Activated T-cell treated with anti-CD3 and anti-CD28 coated beads, Interleukin-2, amount 50 U/mL, for 72 hours (primary cell): ENCODE data around the gene MPG. TPM values are rescaled to one million over a fixed set of nuclear protein-coding genes. Genes with fewer than 3 reads are reported as not detected.

Source experiments
- ATAC-seq, 2 donors: fragments of 150-1000 bp; cut with Tn5 transposase; replicated peaks in 1 of 2; 2 replicates each; pipeline ENCODE4 v1.10.0; 2021; ENCODE audit warnings: moderate library complexity in 2 of 2, mild to moderate bottlenecking in 1 of 2
- DNase-seq, 2 donors: peaks; one replicate each; pipeline ENCODE4 v3.0.0; 2021 to 2022; ENCODE audit warnings: mixed read lengths in 1 of 2
- H3K27ac Mint-ChIP-seq: one replicate; pipeline ENCODE4 v1.8.0; 2022; ENCODE audit warnings: mild to moderate bottlenecking, moderate library complexity, mixed read lengths
- H3K27me3 Mint-ChIP-seq: one replicate; pipeline ENCODE4 v1.8.0; 2022; ENCODE audit warnings: low read depth, mixed read lengths
- H3K36me3 Mint-ChIP-seq, 2 donors: one replicate each; pipeline ENCODE4 v1.8.0; 2022; ENCODE audit warnings: mixed read lengths in 2 of 2, mild to moderate bottlenecking in 1 of 2; ENCODE audit not compliant: insufficient read depth in 2 of 2
- H3K4me1 Mint-ChIP-seq: one replicate; pipeline ENCODE4 v1.8.0; 2022; ENCODE audit warnings: low read depth, mixed read lengths
- H3K4me3 Mint-ChIP-seq, 2 donors: one replicate each; pipeline ENCODE4 v1.8.0; 2022; ENCODE audit warnings: mild to moderate bottlenecking in 2 of 2, mixed read lengths in 2 of 2, moderate library complexity in 2 of 2
- H3K9me3 Mint-ChIP-seq, 2 donors: one replicate each; pipeline ENCODE4 v1.8.0; 2022; ENCODE audit warnings: mixed read lengths in 2 of 2
- total RNA-seq, 2 donors: library from RNA; stranded (reverse); gene quantifications; one replicate each; pipeline ENCODE4 v1.2.3, GENCODE V29; 2022

MPG gene
- total RNA-seq, 2 donors from 2014 or later = 49.6 to 50.5 TPM

GRCh38 chr16:104928-105327 lies 26.9 kb downstream of the MPG start:
- DNase-seq = no peak
- Mint-ChIP-seq H3K4me3 (no peak overlapping the region), H3K27ac (no peak overlapping the region), H3K36me3 (peaks cover 0 to 3% of the 10 kb centered on the region in 2 donors), H3K27me3 (no peaks in the 10 kb centered on the region), H3K4me1 (no peaks in the 10 kb centered on the region), H3K9me3 (no peaks in the 10 kb centered on the region)
- ATAC-seq = no peak

- Mint-ChIP-seq H3K36me3 (peaks cover 0 to 3% of the 10 kb centered on the region in 2 donors), H3K9me3 (no peaks in the 10 kb centered on the region), H3K27ac (no peak overlapping the region), H3K27me3 (no peaks in the 10 kb centered on the region), H3K4me3 (no peak overlapping the region), H3K4me1 (no peaks in the 10 kb centered on the region)
- ATAC-seq = no peak
- no peak for DNase-seq
Observed at GRCh38 chr16:105521-105920, 27.5 kb downstream of the MPG start.

- DNase-seq = peak; percentile 58 to 64
- Mint-ChIP-seq H3K4me1 (no peaks in the 10 kb centered on the region), H3K27ac (no peak overlapping the region), H3K27me3 (no peaks in the 10 kb centered on the region), H3K9me3 (no peaks in the 10 kb centered on the region), H3K36me3 (peaks cover 0 to 3% of the 10 kb centered on the region in 2 donors), H3K4me3 (no peak overlapping the region)
- ATAC-seq = peak; percentile 64 to 69
Observed at GRCh38 chr16:106623-107324, 28.7 kb downstream of the MPG start.

- Mint-ChIP-seq H3K9me3 (no peaks in the 10 kb centered on the region), H3K4me1 (peaks cover 8% of the 10 kb centered on the region), H3K27me3 (no peaks in the 10 kb centered on the region), H3K36me3 (peaks cover 1 to 7% of the 10 kb centered on the region in 2 donors), H3K4me3 (no peak overlapping the region), H3K27ac (no peak overlapping the region)
- ATAC-seq (no peak), DNase-seq (no peak)
Observed at GRCh38 chr16:112153-112840, 34.3 kb downstream of the MPG start.

- H3K4me3 Mint-ChIP-seq = no peak overlapping the region
- H3K36me3 Mint-ChIP-seq = peaks cover 1 to 7% of the 10 kb centered on the region in 2 donors
- H3K27ac Mint-ChIP-seq = no peak overlapping the region
- H3K27me3 Mint-ChIP-seq = no peaks in the 10 kb centered on the region
- H3K9me3 Mint-ChIP-seq = no peaks in the 10 kb centered on the region
- peaks cover 8% of the 10 kb centered on the region for H3K4me1 Mint-ChIP-seq
- ATAC-seq (no peak), DNase-seq (no peak)
Observed at GRCh38 chr16:114327-114726, 36.3 kb downstream of the MPG start.

- Mint-ChIP-seq H3K36me3 (peaks cover 1 to 7% of the 10 kb centered on the region in 2 donors), H3K27ac (no peak overlapping the region), H3K9me3 (no peaks in the 10 kb centered on the region), H3K27me3 (no peaks in the 10 kb centered on the region), H3K4me3 (no peak overlapping the region), H3K4me1 (peaks cover 8% of the 10 kb centered on the region)
- ATAC-seq (no peak), DNase-seq (no peak)
Observed at GRCh38 chr16:116015-116414, 38.0 kb downstream of the MPG start.

- H3K36me3 Mint-ChIP-seq = peaks cover 1 to 7% of the 10 kb centered on the region in 2 donors
- no peak overlapping the region for H3K4me3 Mint-ChIP-seq
- peaks cover 8% of the 10 kb centered on the region for H3K4me1 Mint-ChIP-seq
- DNase-seq = peak; percentile 71 to 74
- no peaks in the 10 kb centered on the region for H3K27me3 Mint-ChIP-seq
- no peaks in the 10 kb centered on the region for H3K9me3 Mint-ChIP-seq
- no peak overlapping the region for H3K27ac Mint-ChIP-seq
- peak; percentile 74 to 86 for ATAC-seq
Observed at GRCh38 chr16:117379-118365, 39.6 kb downstream of the MPG start.

GRCh38 chr16:118857-119256 lies 40.8 kb downstream of the MPG start:
- DNase-seq (no peak), ATAC-seq (no peak)
- H3K27ac Mint-ChIP-seq = no peak overlapping the region
- no peaks in the 10 kb centered on the region for H3K9me3 Mint-ChIP-seq
- H3K27me3 Mint-ChIP-seq = no peaks in the 10 kb centered on the region
- peaks cover 1 to 7% of the 10 kb centered on the region in 2 donors for H3K36me3 Mint-ChIP-seq
- H3K4me1 Mint-ChIP-seq = peaks cover 3% of the 10 kb centered on the region
- H3K4me3 Mint-ChIP-seq = no peak overlapping the region

GRCh38 chr16:119295-119694 lies 41.3 kb downstream of the MPG start:
- H3K4me3 Mint-ChIP-seq = no peak overlapping the region
- H3K4me1 Mint-ChIP-seq = no peaks in the 10 kb centered on the region
- no peaks in the 10 kb centered on the region for H3K27me3 Mint-ChIP-seq
- ATAC-seq = no peak
- H3K9me3 Mint-ChIP-seq = no peaks in the 10 kb centered on the region
- no peak for DNase-seq
- peaks cover 1 to 6% of the 10 kb centered on the region in 2 donors for H3K36me3 Mint-ChIP-seq
- H3K27ac Mint-ChIP-seq = no peak overlapping the region

- DNase-seq (no peak), ATAC-seq (no peak)
- H3K4me1 Mint-ChIP-seq = no peaks in the 10 kb centered on the region
- H3K27me3 Mint-ChIP-seq = no peaks in the 10 kb centered on the region
- no peak overlapping the region for H3K27ac Mint-ChIP-seq
- no peaks in the 10 kb centered on the region for H3K9me3 Mint-ChIP-seq
- no peak overlapping the region for H3K4me3 Mint-ChIP-seq
- H3K36me3 Mint-ChIP-seq = peaks cover 1 to 6% of the 10 kb centered on the region in 2 donors
Observed at GRCh38 chr16:119835-120491, 41.9 kb downstream of the MPG start.

GRCh38 chr16:120756-121155 lies 42.7 kb downstream of the MPG start:
- Mint-ChIP-seq H3K4me3 (no peak overlapping the region), H3K27me3 (no peaks in the 10 kb centered on the region), H3K27ac (no peak overlapping the region), H3K9me3 (no peaks in the 10 kb centered on the region), H3K36me3 (peaks cover 1 to 7% of the 10 kb centered on the region in 2 donors), H3K4me1 (no peaks in the 10 kb centered on the region)
- ATAC-seq (no peak), DNase-seq (no peak)

- Mint-ChIP-seq H3K36me3 (peaks cover 0 to 1% of the 10 kb centered on the region in 2 donors), H3K27me3 (no peaks in the 10 kb centered on the region), H3K4me1 (no peaks in the 10 kb centered on the region), H3K4me3 (no peak overlapping the region), H3K27ac (no peak overlapping the region), H3K9me3 (no peaks in the 10 kb centered on the region)
- ATAC-seq (no peak), DNase-seq (no peak)
Observed at GRCh38 chr16:122361-122760, 44.3 kb downstream of the MPG start.
